Nephron (organoid): ENCODE measurements around the gene WASF2.

Source experiments
- H3K27ac Mint-ChIP-seq, 3 experiments: 2 replicates each; pipeline ENCODE4 v1.8.0; 2020; ENCODE audit warnings: mixed read lengths in 3 of 3, mild to moderate bottlenecking in 2 of 3, moderate library complexity in 1 of 3
- H3K27me3 Mint-ChIP-seq: 2 replicates; pipeline ENCODE4 v1.8.0; 2021; ENCODE audit warnings: low read depth, mild to moderate bottlenecking, moderate library complexity, mixed read lengths
- H3K36me3 Mint-ChIP-seq: 2 replicates; pipeline ENCODE4 v1.8.0; 2020; ENCODE audit warnings: low read depth, mixed read lengths
- H3K4me1 Mint-ChIP-seq: 2 replicates; pipeline ENCODE4 v1.8.0; 2020; ENCODE audit warnings: mixed read lengths
- H3K4me3 Mint-ChIP-seq, 3 experiments: 2 replicates each; pipeline ENCODE4 v1.8.0; 2020; ENCODE audit warnings: mild to moderate bottlenecking in 3 of 3, mixed read lengths in 3 of 3, moderate library complexity in 2 of 3
- H3K9me3 Mint-ChIP-seq: 2 replicates; pipeline ENCODE4 v1.8.0; 2020; ENCODE audit warnings: mixed read lengths
- TF ChIP-seq, protein P1 (sequence below), 3 experiments: fragments of 200-600 bp; sonication (generic); IDR thresholded peaks; one replicate each; pipeline ENCODE4 v1.5.0; 2021; ENCODE audit warnings: antibody characterized with exemption in 3 of 3; ENCODE audit not compliant: unreplicated experiment in 3 of 3

Gene WASF2

DNA sequence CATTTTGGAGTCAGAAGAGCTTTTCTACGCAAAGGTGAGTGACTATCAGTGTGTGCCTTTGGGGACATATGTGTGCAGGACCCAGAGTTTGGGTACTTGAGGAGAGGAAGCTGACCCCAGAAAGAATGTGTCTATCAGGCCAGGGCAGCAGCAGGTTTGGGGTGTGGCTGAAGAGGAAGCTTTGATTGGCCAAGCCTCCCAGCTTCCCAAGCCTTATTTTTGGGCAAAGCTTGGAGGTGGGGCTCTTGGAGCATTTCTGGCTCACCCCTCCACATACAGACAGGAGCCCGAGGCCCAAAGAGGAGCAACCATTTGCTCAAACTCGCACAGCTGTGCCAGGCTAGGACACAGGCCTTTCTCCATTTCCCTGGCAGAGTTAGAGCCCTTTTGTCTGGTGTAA lies 92.9 kb downstream of the WASF2 start:
- Mint-ChIP-seq H3K4me1 (peaks cover 40% of the 10 kb centered on the region), H3K27me3 (peaks cover 6% of the 10 kb centered on the region), H3K9me3 (no peaks in the 10 kb centered on the region), H3K36me3 (no peaks in the 10 kb centered on the region), H3K27ac (peak overlapping the region in 1 of 3 experiments; percentile 47), H3K4me3 (no peak overlapping the region)
- TF ChIP-seq, protein P1, sequence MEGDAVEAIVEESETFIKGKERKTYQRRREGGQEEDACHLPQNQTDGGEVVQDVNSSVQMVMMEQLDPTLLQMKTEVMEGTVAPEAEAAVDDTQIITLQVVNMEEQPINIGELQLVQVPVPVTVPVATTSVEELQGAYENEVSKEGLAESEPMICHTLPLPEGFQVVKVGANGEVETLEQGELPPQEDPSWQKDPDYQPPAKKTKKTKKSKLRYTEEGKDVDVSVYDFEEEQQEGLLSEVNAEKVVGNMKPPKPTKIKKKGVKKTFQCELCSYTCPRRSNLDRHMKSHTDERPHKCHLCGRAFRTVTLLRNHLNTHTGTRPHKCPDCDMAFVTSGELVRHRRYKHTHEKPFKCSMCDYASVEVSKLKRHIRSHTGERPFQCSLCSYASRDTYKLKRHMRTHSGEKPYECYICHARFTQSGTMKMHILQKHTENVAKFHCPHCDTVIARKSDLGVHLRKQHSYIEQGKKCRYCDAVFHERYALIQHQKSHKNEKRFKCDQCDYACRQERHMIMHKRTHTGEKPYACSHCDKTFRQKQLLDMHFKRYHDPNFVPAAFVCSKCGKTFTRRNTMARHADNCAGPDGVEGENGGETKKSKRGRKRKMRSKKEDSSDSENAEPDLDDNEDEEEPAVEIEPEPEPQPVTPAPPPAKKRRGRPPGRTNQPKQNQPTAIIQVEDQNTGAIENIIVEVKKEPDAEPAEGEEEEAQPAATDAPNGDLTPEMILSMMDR (IDR thresholded peaks at IDR 0.05; ENCODE audit: unreplicated experiment in 3 of 3) = no peak

DNA sequence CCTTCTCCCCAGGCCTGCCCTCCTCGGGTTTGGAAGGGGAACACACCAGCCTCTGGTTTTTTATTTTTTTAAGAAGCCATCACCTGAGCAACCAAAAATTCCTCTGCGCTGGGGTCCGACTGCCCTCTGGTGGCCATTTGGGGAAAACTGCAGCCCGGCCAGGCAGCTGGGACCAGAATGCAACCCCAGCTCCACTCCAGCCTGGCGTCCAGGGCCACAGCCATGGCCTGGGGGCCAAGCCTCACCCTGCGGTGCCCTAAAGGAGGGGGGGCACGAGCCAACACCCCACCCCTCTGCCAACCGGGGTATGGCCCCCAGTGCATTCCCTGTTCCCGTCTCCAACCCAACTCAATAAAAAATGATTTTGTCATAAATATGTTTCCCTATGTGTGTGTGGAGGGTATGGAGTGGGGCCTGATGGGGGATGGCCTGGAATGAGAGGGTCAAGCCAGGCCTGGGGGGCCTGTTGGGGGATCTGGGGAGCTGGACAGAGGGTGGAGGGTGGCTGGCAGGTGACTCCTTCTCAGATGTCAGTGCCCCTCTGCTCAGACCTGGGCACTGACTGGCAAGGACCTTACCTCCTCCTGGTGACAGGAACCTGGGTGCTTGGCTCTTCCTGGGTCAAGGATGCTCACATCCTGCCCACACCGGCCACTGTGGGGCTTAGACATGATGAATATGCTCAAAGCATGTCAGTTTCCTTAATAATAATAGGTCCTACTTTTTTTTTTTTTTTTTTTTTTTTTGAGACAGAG lies 94.3 kb downstream of the WASF2 start:
- Mint-ChIP-seq H3K27me3 (peaks cover 11% of the 10 kb centered on the region), H3K4me3 (peak overlapping the region in 2 of 3 experiments; percentile 44 to 45), H3K9me3 (no peaks in the 10 kb centered on the region), H3K4me1 (peaks cover 37% of the 10 kb centered on the region), H3K27ac (no peak overlapping the region), H3K36me3 (no peaks in the 10 kb centered on the region)
- TF ChIP-seq, protein P1 (IDR thresholded peaks at IDR 0.05; ENCODE audit: unreplicated experiment in 3 of 3) = peak; percentile 86 to 96 (median 93)

DNA sequence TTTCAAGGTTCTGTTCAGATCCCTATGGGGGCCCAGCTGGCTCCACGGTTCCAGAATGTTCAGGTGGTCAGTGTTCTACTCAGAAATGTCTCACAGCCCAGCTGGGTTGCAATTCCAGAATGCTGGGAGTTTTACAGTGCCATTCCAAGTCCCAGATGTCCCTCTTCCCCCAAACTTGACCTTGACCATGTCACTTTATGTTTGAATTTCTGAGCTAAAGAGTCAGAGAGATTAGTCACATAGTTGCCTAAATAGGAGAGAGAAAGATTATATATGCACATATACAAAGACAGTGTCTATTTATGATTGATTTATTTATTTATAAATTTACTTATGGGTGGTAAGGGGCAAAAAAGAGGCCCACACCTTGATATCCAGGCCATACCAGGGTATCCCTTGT lies 95.0 kb downstream of the WASF2 start:
- no peak overlapping the region for H3K27ac Mint-ChIP-seq
- TF ChIP-seq, protein P1 (IDR thresholded peaks at IDR 0.05; ENCODE audit: unreplicated experiment in 3 of 3) = no peak
- no peaks in the 10 kb centered on the region for H3K9me3 Mint-ChIP-seq
- peaks cover 11% of the 10 kb centered on the region for H3K27me3 Mint-ChIP-seq
- H3K4me1 Mint-ChIP-seq = peaks cover 34% of the 10 kb centered on the region
- H3K4me3 Mint-ChIP-seq = peak overlapping the region; percentile 62 to 65 (median 65)
- no peaks in the 10 kb centered on the region for H3K36me3 Mint-ChIP-seq

DNA sequence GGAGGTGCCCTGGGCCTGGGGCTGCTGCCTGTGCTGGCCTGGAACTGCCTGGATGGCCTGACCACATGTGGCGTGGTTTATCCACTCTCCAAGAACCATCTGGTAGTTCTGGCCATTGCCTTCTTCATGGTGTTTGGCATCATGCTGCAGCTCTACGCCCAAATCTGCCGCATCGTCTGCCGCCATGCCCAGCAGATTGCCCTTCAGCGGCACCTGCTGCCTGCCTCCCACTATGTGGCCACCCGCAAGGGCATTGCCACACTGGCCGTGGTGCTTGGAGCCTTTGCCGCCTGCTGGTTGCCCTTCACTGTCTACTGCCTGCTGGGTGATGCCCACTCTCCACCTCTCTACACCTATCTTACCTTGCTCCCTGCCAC lies 95.7 kb downstream of the WASF2 start:
- H3K4me3 Mint-ChIP-seq = peak overlapping the region; percentile 65 to 81 (median 71)
- H3K4me1 Mint-ChIP-seq = peaks cover 31% of the 10 kb centered on the region
- H3K9me3 Mint-ChIP-seq = no peaks in the 10 kb centered on the region
- no peaks in the 10 kb centered on the region for H3K36me3 Mint-ChIP-seq
- TF ChIP-seq, protein P1 (IDR thresholded peaks at IDR 0.05; ENCODE audit: unreplicated experiment in 3 of 3) = no peak
- H3K27ac Mint-ChIP-seq = no peak overlapping the region
- H3K27me3 Mint-ChIP-seq = peaks cover 11% of the 10 kb centered on the region

DNA sequence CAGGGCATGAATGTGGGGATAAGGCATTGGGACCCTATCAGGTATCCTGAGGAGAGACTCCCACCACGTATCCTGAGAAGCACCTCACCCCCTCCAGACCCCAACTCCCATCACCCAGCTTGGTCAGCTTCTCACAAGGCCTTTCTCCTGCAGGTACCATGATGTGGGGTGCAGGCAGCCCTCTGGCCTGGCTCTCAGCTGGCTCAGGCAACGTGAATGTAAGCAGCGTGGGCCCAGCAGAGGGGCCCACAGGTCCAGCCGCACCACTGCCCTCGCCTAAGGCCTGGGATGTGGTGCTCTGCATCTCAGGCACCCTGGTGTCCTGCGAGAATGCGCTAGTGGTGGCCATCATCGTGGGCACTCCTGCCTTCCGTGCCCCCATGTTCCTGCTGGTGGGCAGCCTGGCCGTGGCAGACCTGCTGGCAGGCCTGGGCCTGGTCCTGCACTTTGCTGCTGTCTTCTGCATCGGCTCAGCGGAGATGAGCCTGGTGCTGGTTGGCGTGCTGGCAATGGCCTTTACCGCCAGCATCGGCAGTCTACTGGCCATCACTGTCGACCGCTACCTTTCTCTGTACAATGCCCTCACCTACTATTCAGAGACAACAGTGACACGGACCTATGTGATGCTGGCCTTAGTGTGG lies 96.2 kb downstream of the WASF2 start:
- Mint-ChIP-seq H3K27me3 (peaks cover 9% of the 10 kb centered on the region), H3K4me1 (peaks cover 26% of the 10 kb centered on the region), H3K4me3 (peak overlapping the region; percentile 78 to 81 (median 80)), H3K9me3 (no peaks in the 10 kb centered on the region), H3K27ac (no peak overlapping the region), H3K36me3 (no peaks in the 10 kb centered on the region)
- TF ChIP-seq, protein P1 (IDR thresholded peaks at IDR 0.05; ENCODE audit: unreplicated experiment in 3 of 3) = no peak
